HG02943 (cell line): Measurements from ENCODE around the gene AIG1.
"Not testable (repeated sequence)": the region's sequence is repeated elsewhere in the genome, so short reads cannot be mapped to it uniquely, and the experiment has no call there.

ENCODE experiments used
- ATAC-seq: cut with Tn5 transposase; IDR thresholded peaks from one replicate; pipeline ENCODE4 v1.9.1; 2021; ENCODE audit warnings: mild to moderate bottlenecking, low read depth, moderate library complexity; ENCODE audit not compliant: unreplicated experiment

The AIG1 gene

GRCh38 chr6:143158113-143158581, 97.5 kb downstream of the AIG1 start:
- ATAC-seq, result no peak

- ATAC-seq, result no peak
These were observed 98.3 kb downstream of the AIG1 start for GRCh38 chr6:143159001-143159400.

- no peak for ATAC-seq
These were observed 99.3 kb downstream of the AIG1 start for GRCh38 chr6:143160015-143160414.

GRCh38 chr6:143160439-143161220, 99.9 kb downstream of the AIG1 start:
- ATAC-seq, result no peak

GRCh38 chr6:143163621-143164020, 102.9 kb downstream of the AIG1 start:
- no peak for ATAC-seq

GRCh38 chr6:143164565-143165105, 103.9 kb downstream of the AIG1 start:
- ATAC-seq, result no peak

GRCh38 chr6:143165315-143165855, 104.7 kb downstream of the AIG1 start:
- ATAC-seq, result no peak

GRCh38 chr6:143166247-143166695, 105.6 kb downstream of the AIG1 start:
- ATAC-seq, result no peak

GRCh38 chr6:143167224-143167623, 106.5 kb downstream of the AIG1 start:
- ATAC-seq, result no peak

- not testable (repeated sequence) for ATAC-seq
These were observed 107.7 kb downstream of the AIG1 start for GRCh38 chr6:143168396-143168816.

GRCh38 chr6:143169440-143169839, 108.8 kb downstream of the AIG1 start:
- no peak for ATAC-seq

GRCh38 chr6:143174516-143174915, 113.8 kb downstream of the AIG1 start:
- ATAC-seq, result no peak

GRCh38 chr6:143174951-143175350, 114.3 kb downstream of the AIG1 start:
- no peak for ATAC-seq

GRCh38 chr6:143176090-143177021, 115.7 kb downstream of the AIG1 start:
- ATAC-seq, result no peak

GRCh38 chr6:143177706-143178105, 117.0 kb downstream of the AIG1 start:
- ATAC-seq, result no peak

- no peak for ATAC-seq
These were observed 118.4 kb downstream of the AIG1 start for GRCh38 chr6:143179096-143179495.

- no peak for ATAC-seq
These were observed 119.4 kb downstream of the AIG1 start for GRCh38 chr6:143179901-143180612.

- ATAC-seq, result no peak
These were observed 120.1 kb downstream of the AIG1 start for GRCh38 chr6:143180826-143181225.

- no peak for ATAC-seq
These were observed 123.0 kb downstream of the AIG1 start for GRCh38 chr6:143183666-143184065.

GRCh38 chr6:143185288-143185687, 124.6 kb downstream of the AIG1 start:
- ATAC-seq, result no peak
